HG03432 (cell line): ENCODE measurements around the gene GNS.

ENCODE experiments used
- ATAC-seq: cut with Tn5 transposase; IDR thresholded peaks from one replicate; pipeline ENCODE4 v1.9.1; 2021; ENCODE audit warnings: mild to moderate bottlenecking, moderate library complexity; ENCODE audit not compliant: unreplicated experiment

GNS gene

GRCh38 chr12:64678835-64679234, 80.4 kb downstream of the GNS start:
- no peak for ATAC-seq

GRCh38 chr12:64678248-64678647, 81.0 kb downstream of the GNS start:
- no peak for ATAC-seq

- ATAC-seq = no peak
Measured at GRCh38 chr12:64675795-64676194, 83.4 kb downstream of the GNS start.

GRCh38 chr12:64674367-64674922, 84.8 kb downstream of the GNS start:
- no peak for ATAC-seq

- ATAC-seq = no peak
Measured at GRCh38 chr12:64673490-64674169, 85.6 kb downstream of the GNS start.

GRCh38 chr12:64672925-64673409, 86.2 kb downstream of the GNS start:
- ATAC-seq = no peak

- ATAC-seq = no peak
Measured at GRCh38 chr12:64671681-64672080, 87.5 kb downstream of the GNS start.

GRCh38 chr12:64670919-64671639, 88.1 kb downstream of the GNS start:
- no peak for ATAC-seq

- no peak for ATAC-seq
Measured at GRCh38 chr12:64670019-64670418, 89.2 kb downstream of the GNS start.

GRCh38 chr12:64669270-64669842, 89.8 kb downstream of the GNS start:
- ATAC-seq = peak; percentile 77

- ATAC-seq = no peak
Measured at GRCh38 chr12:64667793-64668192, 91.4 kb downstream of the GNS start.

- peak; percentile 33 for ATAC-seq
Measured at GRCh38 chr12:64666054-64666914, 92.9 kb downstream of the GNS start.

- peak; percentile 32 for ATAC-seq
Measured at GRCh38 chr12:64665514-64665913, 93.7 kb downstream of the GNS start.
